GM23338 (cell line): Measurements from ENCODE around the gene MAST4. TPM values are rescaled to one million over a fixed set of nuclear protein-coding genes. Genes with fewer than 3 reads are reported as not detected.

Experiments used
- ATAC-seq: fragments of 200-7000 bp; cut with Tn5 transposase; 3 replicates; pipeline ENCODE4 v1.9.1; 2020
- DNase-seq: peaks from one replicate; pipeline ENCODE4 v3.0.0-alpha.2; 2015; ENCODE audit warnings: low spot score
- H2AFZ ChIP-seq: fragments of 200-600 bp; sonication (generic); 2 replicates; pipeline ENCODE4 v1.8.0; 2016; ENCODE audit warnings: antibody characterized with exemption, mild to moderate bottlenecking, moderate library complexity
- H3F3A ChIP-seq: fragments of 200-600 bp; sonication (generic); replicated peaks from 2 replicates; pipeline ENCODE4 v1.8.0; 2017; ENCODE audit warnings: antibody characterized with exemption, mixed run types, low read depth
- H3K27ac ChIP-seq: fragments of 200-600 bp; sonication (generic); 2 replicates; pipeline ENCODE4 v1.6.1; 2016; ENCODE audit warnings: low read depth
- H3K27me3 ChIP-seq: fragments of 200-600 bp; sonication (generic); 2 replicates; pipeline ENCODE4 v1.8.0; 2016; ENCODE audit warnings: mild to moderate bottlenecking, mixed run types, moderate library complexity; ENCODE audit not compliant: insufficient read depth
- H3K36me3 ChIP-seq: fragments of 200-600 bp; sonication (generic); 2 replicates; pipeline ENCODE4 v1.8.0; 2016; ENCODE audit warnings: mild to moderate bottlenecking; ENCODE audit not compliant: insufficient read depth
- H3K4me1 ChIP-seq: fragments of 200-600 bp; sonication (generic); 2 replicates; pipeline ENCODE4 v1.8.0; 2016; ENCODE audit warnings: mild to moderate bottlenecking, moderate library complexity; ENCODE audit not compliant: insufficient read depth
- H3K4me2 ChIP-seq: fragments of 200-600 bp; sonication (generic); 2 replicates; pipeline ENCODE4 v1.7.1; 2017; ENCODE audit warnings: mixed run types
- H3K4me3 ChIP-seq: fragments of 200-600 bp; sonication (generic); 2 replicates; pipeline ENCODE4 v1.6.1; 2016; ENCODE audit warnings: mixed run types
- H3K79me2 ChIP-seq: fragments of 200-600 bp; sonication (generic); replicated peaks from 2 replicates; pipeline ENCODE4 v1.8.0; 2017; ENCODE audit warnings: mild to moderate bottlenecking; ENCODE audit not compliant: insufficient read depth
- H3K9me2 ChIP-seq: fragments of 200-600 bp; sonication (generic); 2 replicates; pipeline ENCODE4 v1.8.0; 2017; ENCODE audit not compliant: insufficient read depth
- H4K20me1 ChIP-seq: fragments of 200-600 bp; sonication (generic); replicated peaks from 2 replicates; pipeline ENCODE4 v1.8.0; 2017; ENCODE audit warnings: mild to moderate bottlenecking; ENCODE audit not compliant: insufficient read depth
- H3K27ac Mint-ChIP-seq: 2 replicates; pipeline ENCODE4 v1.8.0; 2020; ENCODE audit warnings: inconsistent platforms, mild to moderate bottlenecking, moderate library complexity, mixed read lengths
- H3K27me3 Mint-ChIP-seq: 3 replicates; pipeline ENCODE4 v1.8.0; 2022; ENCODE audit warnings: low read depth, mild to moderate bottlenecking, moderate library complexity, mixed read lengths, inconsistent platforms; ENCODE audit not compliant: insufficient read depth, poor library complexity
- H3K36me3 Mint-ChIP-seq: 3 replicates; pipeline ENCODE4 v1.8.0; 2021; ENCODE audit warnings: low read depth, mild to moderate bottlenecking, inconsistent platforms, moderate library complexity, mixed read lengths
- H3K4me1 Mint-ChIP-seq: 3 replicates; pipeline ENCODE4 v1.8.0; 2020; ENCODE audit warnings: mild to moderate bottlenecking, inconsistent platforms, mixed read lengths
- H3K4me3 Mint-ChIP-seq: 3 replicates; pipeline ENCODE4 v1.8.0; 2021; ENCODE audit warnings: moderate library complexity, mild to moderate bottlenecking, inconsistent platforms, mixed read lengths
- H3K9me3 Mint-ChIP-seq: 3 replicates; pipeline ENCODE4 v1.8.0; 2020; ENCODE audit warnings: moderate library complexity, mild to moderate bottlenecking, inconsistent platforms, mixed read lengths
- ZNF114 ChIP-seq: fragments of 250-450 bp; sonication (Bioruptor Pico); IDR thresholded peaks from 2 replicates; pipeline ENCODE4 v1.5.0; 2020; ENCODE audit warnings: mild to moderate bottlenecking, moderate library complexity
- ZNF331 ChIP-seq: fragments of 250-450 bp; sonication (Bioruptor Pico); IDR thresholded peaks from 2 replicates; pipeline ENCODE4 v1.5.0; 2020; ENCODE audit warnings: low read depth, mild to moderate bottlenecking, moderate library complexity
- polyA plus RNA-seq: library from polyadenylated mRNA; unstranded; fragments of >200 nt; fragmentation: Nextera tagmentation; extraction: Ambion mirVana; gene quantifications from 2 replicates; pipeline ENCODE4 v1.2.1, GENCODE V29; 2016
- total RNA-seq: library from RNA; depleted of rRNA; stranded (reverse); fragments of >200 nt; shearing (Covaris generic); gene quantifications from 2 replicates; pipeline ENCODE4 v1.2.3, GENCODE V29; 2014
- TF ChIP-seq, protein P1 (sequence below): IDR thresholded peaks from one replicate; pipeline ENCODE4 v1.6.1; 2018; ENCODE audit warnings: antibody characterized with exemption; ENCODE audit not compliant: unreplicated experiment
- TF ChIP-seq, protein P2 (sequence below): IDR thresholded peaks from 2 replicates; pipeline ENCODE4 v1.6.1; 2016; ENCODE audit warnings: antibody characterized with exemption
- TF ChIP-seq, protein P3 (sequence below): fragments of 250-450 bp; sonication (Bioruptor Pico); IDR thresholded peaks from 2 replicates; pipeline ENCODE4 v1.5.0; 2020; ENCODE audit warnings: mild to moderate bottlenecking, moderate library complexity
- TF ChIP-seq, protein P4 (sequence below), 2 experiments: fragments of 200-600 bp in 1 of 2; sonication (generic) in 1 of 2; conservative IDR thresholded peaks; 2 replicates each; pipeline versions ENCODE4 v1.5.1 to v1.6.1; 2016 to 2017; ENCODE audit warnings: antibody characterized with exemption in 2 of 2, low read depth in 2 of 2, mild to moderate bottlenecking in 2 of 2, moderate library complexity in 1 of 2

MAST4 gene
- total and polyA plus RNA-seq, 2 experiments from 2014 or later = 3.6 to 8.5 TPM

DNA sequence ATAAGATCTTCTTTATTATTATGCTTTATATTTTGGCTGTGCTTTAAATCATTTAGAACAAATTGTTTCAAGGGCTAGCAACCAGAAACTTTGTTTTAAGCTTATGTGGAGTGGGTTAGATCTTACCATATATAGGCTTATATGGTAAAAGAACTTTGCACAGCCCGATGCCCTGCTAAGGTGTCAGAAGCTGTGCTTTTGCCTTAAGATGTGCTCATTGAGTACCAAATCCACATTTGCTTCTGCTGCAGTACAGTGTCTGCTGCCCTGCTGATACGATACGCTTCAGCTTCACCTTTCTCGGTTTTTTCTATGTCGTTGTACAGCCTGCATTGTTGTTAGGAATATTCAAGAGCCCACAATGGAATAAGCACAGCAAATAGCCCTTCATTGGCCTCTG, 565.6 kb downstream of the MAST4 start:
- Histone ChIP-seq H2AFZ (no peak overlapping the region), H3K4me2 (no peak overlapping the region), H3K4me3 (no peak overlapping the region), H3K79me2 (no peaks in the 10 kb centered on the region), H3K27me3 (no peaks in the 10 kb centered on the region), H4K20me1 (no peaks in the 10 kb centered on the region), H3K9me2 (no peaks in the 10 kb centered on the region), H3K36me3 (no peaks in the 10 kb centered on the region), H3K4me1 (no peaks in the 10 kb centered on the region), H3F3A (no peaks in the 10 kb centered on the region), H3K27ac (no peak overlapping the region)
- H3K27ac Mint-ChIP-seq = no peak overlapping the region
- peaks cover 5% of the 10 kb centered on the region; the same call in 1 of the 3 replicates for H3K36me3 Mint-ChIP-seq
- DNase-seq = no peak
- ATAC-seq = no peak
- H3K4me3 Mint-ChIP-seq = no peak overlapping the region
- peaks cover 6% of the 10 kb centered on the region for H3K27me3 Mint-ChIP-seq
- no peaks in the 10 kb centered on the region; the same call in 2 of the 3 replicates for H3K9me3 Mint-ChIP-seq
- peaks cover 17% of the 10 kb centered on the region; the same call in 2 of the 3 replicates for H3K4me1 Mint-ChIP-seq
- TF ChIP-seq, protein P1, sequence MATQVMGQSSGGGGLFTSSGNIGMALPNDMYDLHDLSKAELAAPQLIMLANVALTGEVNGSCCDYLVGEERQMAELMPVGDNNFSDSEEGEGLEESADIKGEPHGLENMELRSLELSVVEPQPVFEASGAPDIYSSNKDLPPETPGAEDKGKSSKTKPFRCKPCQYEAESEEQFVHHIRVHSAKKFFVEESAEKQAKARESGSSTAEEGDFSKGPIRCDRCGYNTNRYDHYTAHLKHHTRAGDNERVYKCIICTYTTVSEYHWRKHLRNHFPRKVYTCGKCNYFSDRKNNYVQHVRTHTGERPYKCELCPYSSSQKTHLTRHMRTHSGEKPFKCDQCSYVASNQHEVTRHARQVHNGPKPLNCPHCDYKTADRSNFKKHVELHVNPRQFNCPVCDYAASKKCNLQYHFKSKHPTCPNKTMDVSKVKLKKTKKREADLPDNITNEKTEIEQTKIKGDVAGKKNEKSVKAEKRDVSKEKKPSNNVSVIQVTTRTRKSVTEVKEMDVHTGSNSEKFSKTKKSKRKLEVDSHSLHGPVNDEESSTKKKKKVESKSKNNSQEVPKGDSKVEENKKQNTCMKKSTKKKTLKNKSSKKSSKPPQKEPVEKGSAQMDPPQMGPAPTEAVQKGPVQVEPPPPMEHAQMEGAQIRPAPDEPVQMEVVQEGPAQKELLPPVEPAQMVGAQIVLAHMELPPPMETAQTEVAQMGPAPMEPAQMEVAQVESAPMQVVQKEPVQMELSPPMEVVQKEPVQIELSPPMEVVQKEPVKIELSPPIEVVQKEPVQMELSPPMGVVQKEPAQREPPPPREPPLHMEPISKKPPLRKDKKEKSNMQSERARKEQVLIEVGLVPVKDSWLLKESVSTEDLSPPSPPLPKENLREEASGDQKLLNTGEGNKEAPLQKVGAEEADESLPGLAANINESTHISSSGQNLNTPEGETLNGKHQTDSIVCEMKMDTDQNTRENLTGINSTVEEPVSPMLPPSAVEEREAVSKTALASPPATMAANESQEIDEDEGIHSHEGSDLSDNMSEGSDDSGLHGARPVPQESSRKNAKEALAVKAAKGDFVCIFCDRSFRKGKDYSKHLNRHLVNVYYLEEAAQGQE = no peak
- TF ChIP-seq, protein P2, sequence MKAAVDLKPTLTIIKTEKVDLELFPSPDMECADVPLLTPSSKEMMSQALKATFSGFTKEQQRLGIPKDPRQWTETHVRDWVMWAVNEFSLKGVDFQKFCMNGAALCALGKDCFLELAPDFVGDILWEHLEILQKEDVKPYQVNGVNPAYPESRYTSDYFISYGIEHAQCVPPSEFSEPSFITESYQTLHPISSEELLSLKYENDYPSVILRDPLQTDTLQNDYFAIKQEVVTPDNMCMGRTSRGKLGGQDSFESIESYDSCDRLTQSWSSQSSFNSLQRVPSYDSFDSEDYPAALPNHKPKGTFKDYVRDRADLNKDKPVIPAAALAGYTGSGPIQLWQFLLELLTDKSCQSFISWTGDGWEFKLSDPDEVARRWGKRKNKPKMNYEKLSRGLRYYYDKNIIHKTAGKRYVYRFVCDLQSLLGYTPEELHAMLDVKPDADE = no peak
- TF ChIP-seq ZNF114 = no peak
- TF ChIP-seq ZNF331 (CRISPR knock-in tag) = no peak

DNA sequence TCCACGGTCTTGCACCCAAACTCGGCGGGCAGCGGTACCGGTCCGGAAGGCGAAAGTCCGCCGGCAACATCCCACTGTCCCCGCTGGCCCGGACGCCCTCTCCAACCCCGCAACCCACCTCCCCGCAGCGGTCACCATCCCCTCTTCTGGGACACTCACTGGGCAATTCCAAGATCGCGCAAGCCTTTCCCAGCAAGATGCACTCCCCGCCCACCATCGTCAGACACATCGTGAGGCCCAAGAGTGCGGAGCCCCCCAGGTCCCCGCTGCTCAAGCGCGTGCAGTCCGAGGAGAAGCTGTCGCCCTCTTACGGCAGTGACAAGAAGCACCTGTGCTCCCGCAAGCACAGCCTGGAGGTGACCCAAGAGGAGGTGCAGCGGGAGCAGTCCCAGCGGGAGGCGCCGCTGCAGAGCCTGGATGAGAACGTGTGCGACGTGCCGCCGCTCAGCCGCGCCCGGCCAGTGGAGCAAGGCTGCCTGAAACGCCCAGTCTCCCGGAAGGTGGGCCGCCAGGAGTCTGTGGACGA, 567.1 kb downstream of the MAST4 start:
- no peak overlapping the region for H2AFZ ChIP-seq
- DNase-seq = peak; percentile 44
- Mint-ChIP-seq H3K4me1 (peaks cover 20% of the 10 kb centered on the region; the same call in 2 of the 3 replicates), H3K4me3 (no peak overlapping the region), H3K27ac (no peak overlapping the region), H3K36me3 (peaks cover 5% of the 10 kb centered on the region; the same call in 1 of the 3 replicates), H3K9me3 (no peaks in the 10 kb centered on the region; the same call in 2 of the 3 replicates), H3K27me3 (peaks cover 9% of the 10 kb centered on the region)
- H3K36me3 ChIP-seq = no peaks in the 10 kb centered on the region
- ATAC-seq = no peak
- no peaks in the 10 kb centered on the region for H3K27me3 ChIP-seq
- no peak overlapping the region for H3K27ac ChIP-seq
- H3K79me2 ChIP-seq = no peaks in the 10 kb centered on the region
- H3K4me2 ChIP-seq = no peak overlapping the region
- H3K4me3 ChIP-seq = no peak overlapping the region
- no peaks in the 10 kb centered on the region for H3K4me1 ChIP-seq
- no peaks in the 10 kb centered on the region for H3F3A ChIP-seq
- no peaks in the 10 kb centered on the region for H3K9me2 ChIP-seq
- H4K20me1 ChIP-seq = no peaks in the 10 kb centered on the region
- TF ChIP-seq, protein P2 = no peak
- TF ChIP-seq, protein P3, sequence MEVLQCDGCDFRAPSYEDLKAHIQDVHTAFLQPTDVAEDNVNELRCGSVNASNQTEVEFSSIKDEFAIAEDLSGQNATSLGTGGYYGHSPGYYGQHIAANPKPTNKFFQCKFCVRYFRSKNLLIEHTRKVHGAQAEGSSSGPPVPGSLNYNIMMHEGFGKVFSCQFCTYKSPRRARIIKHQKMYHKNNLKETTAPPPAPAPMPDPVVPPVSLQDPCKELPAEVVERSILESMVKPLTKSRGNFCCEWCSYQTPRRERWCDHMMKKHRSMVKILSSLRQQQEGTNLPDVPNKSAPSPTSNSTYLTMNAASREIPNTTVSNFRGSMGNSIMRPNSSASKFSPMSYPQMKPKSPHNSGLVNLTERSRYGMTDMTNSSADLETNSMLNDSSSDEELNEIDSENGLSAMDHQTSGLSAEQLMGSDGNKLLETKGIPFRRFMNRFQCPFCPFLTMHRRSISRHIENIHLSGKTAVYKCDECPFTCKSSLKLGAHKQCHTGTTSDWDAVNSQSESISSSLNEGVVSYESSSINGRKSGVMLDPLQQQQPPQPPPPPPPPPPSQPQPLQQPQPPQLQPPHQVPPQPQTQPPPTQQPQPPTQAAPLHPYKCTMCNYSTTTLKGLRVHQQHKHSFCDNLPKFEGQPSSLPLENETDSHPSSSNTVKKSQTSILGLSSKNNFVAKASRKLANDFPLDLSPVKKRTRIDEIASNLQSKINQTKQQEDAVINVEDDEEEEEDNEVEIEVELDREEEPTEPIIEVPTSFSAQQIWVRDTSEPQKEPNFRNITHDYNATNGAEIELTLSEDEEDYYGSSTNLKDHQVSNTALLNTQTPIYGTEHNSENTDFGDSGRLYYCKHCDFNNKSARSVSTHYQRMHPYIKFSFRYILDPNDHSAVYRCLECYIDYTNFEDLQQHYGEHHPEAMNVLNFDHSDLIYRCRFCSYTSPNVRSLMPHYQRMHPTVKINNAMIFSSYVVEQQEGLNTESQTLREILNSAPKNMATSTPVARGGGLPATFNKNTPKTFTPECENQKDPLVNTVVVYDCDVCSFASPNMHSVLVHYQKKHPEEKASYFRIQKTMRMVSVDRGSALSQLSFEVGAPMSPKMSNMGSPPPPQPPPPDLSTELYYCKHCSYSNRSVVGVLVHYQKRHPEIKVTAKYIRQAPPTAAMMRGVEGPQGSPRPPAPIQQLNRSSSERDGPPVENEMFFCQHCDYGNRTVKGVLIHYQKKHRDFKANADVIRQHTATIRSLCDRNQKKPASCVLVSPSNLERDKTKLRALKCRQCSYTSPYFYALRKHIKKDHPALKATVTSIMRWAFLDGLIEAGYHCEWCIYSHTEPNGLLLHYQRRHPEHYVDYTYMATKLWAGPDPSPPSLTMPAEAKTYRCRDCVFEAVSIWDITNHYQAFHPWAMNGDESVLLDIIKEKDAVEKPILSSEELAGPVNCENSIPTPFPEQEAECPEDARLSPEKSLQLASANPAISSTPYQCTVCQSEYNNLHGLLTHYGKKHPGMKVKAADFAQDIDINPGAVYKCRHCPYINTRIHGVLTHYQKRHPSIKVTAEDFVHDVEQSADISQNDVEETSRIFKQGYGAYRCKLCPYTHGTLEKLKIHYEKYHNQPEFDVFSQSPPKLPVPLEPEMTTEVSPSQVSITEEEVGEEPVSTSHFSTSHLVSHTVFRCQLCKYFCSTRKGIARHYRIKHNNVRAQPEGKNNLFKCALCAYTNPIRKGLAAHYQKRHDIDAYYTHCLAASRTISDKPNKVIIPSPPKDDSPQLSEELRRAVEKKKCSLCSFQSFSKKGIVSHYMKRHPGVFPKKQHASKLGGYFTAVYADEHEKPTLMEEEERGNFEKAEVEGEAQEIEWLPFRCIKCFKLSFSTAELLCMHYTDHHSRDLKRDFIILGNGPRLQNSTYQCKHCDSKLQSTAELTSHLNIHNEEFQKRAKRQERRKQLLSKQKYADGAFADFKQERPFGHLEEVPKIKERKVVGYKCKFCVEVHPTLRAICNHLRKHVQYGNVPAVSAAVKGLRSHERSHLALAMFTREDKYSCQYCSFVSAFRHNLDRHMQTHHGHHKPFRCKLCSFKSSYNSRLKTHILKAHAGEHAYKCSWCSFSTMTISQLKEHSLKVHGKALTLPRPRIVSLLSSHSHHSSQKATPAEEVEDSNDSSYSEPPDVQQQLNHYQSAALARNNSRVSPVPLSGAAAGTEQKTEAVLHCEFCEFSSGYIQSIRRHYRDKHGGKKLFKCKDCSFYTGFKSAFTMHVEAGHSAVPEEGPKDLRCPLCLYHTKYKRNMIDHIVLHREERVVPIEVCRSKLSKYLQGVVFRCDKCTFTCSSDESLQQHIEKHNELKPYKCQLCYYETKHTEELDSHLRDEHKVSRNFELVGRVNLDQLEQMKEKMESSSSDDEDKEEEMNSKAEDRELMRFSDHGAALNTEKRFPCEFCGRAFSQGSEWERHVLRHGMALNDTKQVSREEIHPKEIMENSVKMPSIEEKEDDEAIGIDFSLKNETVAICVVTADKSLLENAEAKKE = no peak
- TF ChIP-seq, protein P4, sequence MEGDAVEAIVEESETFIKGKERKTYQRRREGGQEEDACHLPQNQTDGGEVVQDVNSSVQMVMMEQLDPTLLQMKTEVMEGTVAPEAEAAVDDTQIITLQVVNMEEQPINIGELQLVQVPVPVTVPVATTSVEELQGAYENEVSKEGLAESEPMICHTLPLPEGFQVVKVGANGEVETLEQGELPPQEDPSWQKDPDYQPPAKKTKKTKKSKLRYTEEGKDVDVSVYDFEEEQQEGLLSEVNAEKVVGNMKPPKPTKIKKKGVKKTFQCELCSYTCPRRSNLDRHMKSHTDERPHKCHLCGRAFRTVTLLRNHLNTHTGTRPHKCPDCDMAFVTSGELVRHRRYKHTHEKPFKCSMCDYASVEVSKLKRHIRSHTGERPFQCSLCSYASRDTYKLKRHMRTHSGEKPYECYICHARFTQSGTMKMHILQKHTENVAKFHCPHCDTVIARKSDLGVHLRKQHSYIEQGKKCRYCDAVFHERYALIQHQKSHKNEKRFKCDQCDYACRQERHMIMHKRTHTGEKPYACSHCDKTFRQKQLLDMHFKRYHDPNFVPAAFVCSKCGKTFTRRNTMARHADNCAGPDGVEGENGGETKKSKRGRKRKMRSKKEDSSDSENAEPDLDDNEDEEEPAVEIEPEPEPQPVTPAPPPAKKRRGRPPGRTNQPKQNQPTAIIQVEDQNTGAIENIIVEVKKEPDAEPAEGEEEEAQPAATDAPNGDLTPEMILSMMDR (conservative IDR thresholded peaks at IDR 0.05; ENCODE audit: low read depth in 2 of 2) = peak; percentile 10 to 49; a peak in 2 of 4 replicates
